ENCODE measurements around the gene PPARD. TPM values are rescaled to one million over a fixed set of nuclear protein-coding genes. Genes with fewer than 3 reads are reported as not detected.

PPARD gene
- total RNA-seq, 4 donors from 2014 or later, result 22.6 to 33.8 (median 27.1) TPM

- TF ChIP-seq POLR2A (IDR thresholded peaks at IDR 0.05) (no peak), CTCF (IDR thresholded peaks at IDR 0.05) (no peak)
- intact Hi-C loops (cut with DNase I; ENCODE audit: low total_unique reads), result loop anchor here (5.0 kb wide), 1 partner anchor 123 kb away; the partner anchor contains the start of gene RPL10A
- DNase-seq (ENCODE audit: low spot score in 2 of 2), result peak in 1 of 2 donors; percentile 53
- 58 to 65% methylated on average over 6 of the region's 6 CpGs for WGBS, 2 donors
- no peak overlapping the region for H3K4me3 ChIP-seq (ENCODE audit: low read depth, poor library complexity, severe bottlenecking)
Measured at GRCh38 chr6:35343835-35344550, 1.6 kb downstream of the PPARD start.

GRCh38 chr6:35351422-35351821 lies 9.1 kb downstream of the PPARD start:
- no peak for TF ChIP-seq CTCF (IDR thresholded peaks at IDR 0.05)
- TF ChIP-seq POLR2A (IDR thresholded peaks at IDR 0.05), result no peak
- 91 to 98% methylated on average over 4 of the region's 4 CpGs for WGBS, 2 donors
- peak in 1 of 2 donors; percentile 31 for DNase-seq (ENCODE audit: low spot score in 2 of 2)
- intact Hi-C loops (cut with DNase I; ENCODE audit: low total_unique reads), result no loop called here
- no peak overlapping the region for H3K4me3 ChIP-seq (ENCODE audit: low read depth, poor library complexity, severe bottlenecking)

GRCh38 chr6:35352735-35353134 lies 10.4 kb downstream of the PPARD start:
- DNase-seq (ENCODE audit: low spot score in 2 of 2), result peak in 1 of 2 donors; percentile 36
- no peak overlapping the region for H3K4me3 ChIP-seq (ENCODE audit: low read depth, poor library complexity, severe bottlenecking)
- intact Hi-C loops (cut with DNase I; ENCODE audit: low total_unique reads), result no loop called here
- TF ChIP-seq POLR2A (IDR thresholded peaks at IDR 0.05), result no peak
- TF ChIP-seq CTCF (IDR thresholded peaks at IDR 0.05), result no peak
- 98 to 100% methylated on average over 2 of the region's 2 CpGs for WGBS, 2 donors

- DNase-seq (ENCODE audit: low spot score in 2 of 2), result peak in 1 of 2 donors; percentile 52
- no peak overlapping the region for H3K4me3 ChIP-seq (ENCODE audit: low read depth, poor library complexity, severe bottlenecking)
- TF ChIP-seq CTCF (IDR thresholded peaks at IDR 0.05) (no peak), POLR2A (IDR thresholded peaks at IDR 0.05) (no peak)
- intact Hi-C loops (cut with DNase I; ENCODE audit: low total_unique reads), result no loop called here
- 94 to 96% methylated on average over 13 of the region's 13 CpGs for WGBS, 2 donors
Measured at GRCh38 chr6:35354361-35355135, 12.2 kb downstream of the PPARD start.

- TF ChIP-seq CTCF (IDR thresholded peaks at IDR 0.05) (no peak), POLR2A (IDR thresholded peaks at IDR 0.05) (no peak)
- intact Hi-C loops (cut with DNase I; ENCODE audit: low total_unique reads), result no loop called here
- H3K4me3 ChIP-seq (ENCODE audit: low read depth, poor library complexity, severe bottlenecking), result no peak overlapping the region
- peak in 1 of 2 donors; percentile 3 for DNase-seq (ENCODE audit: low spot score in 2 of 2)
- 94 to 95% methylated on average over 1 of the region's 1 CpG for WGBS, 2 donors
Measured at GRCh38 chr6:35356391-35356790, 14.0 kb downstream of the PPARD start.

Data from lower leg skin (tissue), 4 donors.